ENCODE results near the gene DAPL1.
"Not testable (repeated sequence)": the region's sequence is repeated elsewhere in the genome, so short reads cannot be mapped to it uniquely, and the experiment has no call there.

Gene DAPL1

DNA sequence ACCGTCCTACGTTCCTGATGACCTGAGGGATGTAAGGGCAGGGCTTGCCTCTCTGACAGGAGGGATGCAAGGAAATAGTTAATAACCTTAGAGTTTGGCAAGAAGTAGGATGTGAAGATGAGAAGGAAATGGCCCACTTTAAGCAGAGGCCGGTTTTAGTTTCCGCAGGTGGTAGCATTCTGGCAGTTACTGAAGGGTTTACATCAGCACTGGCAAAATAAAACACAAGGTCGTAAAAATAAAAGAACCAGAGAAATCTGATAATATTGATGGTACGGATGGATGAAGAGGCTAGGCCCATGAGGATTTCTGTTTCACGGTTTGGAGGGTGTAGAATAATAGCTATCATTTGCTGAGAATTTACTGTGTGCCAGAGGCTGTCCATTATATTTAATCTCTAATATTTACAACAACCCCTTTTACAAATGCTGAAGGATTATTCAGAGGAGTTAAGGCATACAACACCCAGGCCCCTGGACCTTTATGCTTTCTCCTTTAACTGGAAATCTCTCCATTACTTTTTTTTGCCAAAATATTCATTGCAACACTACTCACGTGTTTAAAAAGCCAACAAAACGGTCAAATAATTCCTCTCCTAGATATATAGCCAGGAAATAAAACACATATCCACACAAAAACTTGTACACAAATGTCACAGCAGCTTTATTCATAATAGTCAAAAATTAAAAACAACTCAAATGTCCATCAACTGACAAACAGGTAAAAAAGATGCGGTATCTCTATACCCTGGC lies 28.5 kb downstream of the DAPL1 start:
- DNase-seq: no peak

DNA sequence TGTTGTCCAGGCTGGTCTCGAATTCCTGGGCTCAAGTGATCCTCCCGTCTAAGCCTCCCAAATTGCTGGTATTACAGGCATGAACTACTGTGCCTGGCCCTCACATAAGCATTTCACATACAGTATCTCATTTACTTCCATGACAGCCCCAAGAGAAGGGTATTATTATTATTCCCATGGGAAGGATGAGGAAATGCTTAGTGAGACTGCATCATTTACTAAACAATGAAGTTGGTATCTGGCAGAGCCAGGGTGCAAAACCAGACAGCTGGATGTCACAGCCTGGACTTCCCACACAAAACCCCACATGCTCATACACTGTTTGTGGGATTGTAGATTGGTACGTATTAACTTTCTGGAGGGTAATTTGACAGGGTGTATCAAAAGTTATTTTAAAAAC lies 29.9 kb downstream of the DAPL1 start:
- DNase-seq: no peak

DNA sequence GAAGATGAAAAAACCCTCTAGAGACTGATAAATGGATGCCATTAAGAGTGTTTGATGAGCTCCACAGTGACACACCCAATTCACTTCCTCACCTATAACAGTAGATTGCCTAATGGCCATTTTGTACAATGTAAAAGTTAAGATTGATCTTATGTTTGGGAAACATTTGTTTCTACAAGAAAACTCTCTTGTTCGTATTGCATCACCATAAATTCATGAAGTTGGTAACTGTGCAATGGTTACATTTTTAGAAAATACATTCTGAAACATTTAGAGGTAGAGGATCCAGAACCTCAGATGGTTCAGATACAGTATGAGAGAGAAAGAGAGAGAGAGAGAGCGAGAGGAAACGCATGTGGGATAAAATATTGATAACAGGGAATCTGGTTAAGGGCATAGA lies 31.8 kb downstream of the DAPL1 start:
- no peak for DNase-seq

DNA sequence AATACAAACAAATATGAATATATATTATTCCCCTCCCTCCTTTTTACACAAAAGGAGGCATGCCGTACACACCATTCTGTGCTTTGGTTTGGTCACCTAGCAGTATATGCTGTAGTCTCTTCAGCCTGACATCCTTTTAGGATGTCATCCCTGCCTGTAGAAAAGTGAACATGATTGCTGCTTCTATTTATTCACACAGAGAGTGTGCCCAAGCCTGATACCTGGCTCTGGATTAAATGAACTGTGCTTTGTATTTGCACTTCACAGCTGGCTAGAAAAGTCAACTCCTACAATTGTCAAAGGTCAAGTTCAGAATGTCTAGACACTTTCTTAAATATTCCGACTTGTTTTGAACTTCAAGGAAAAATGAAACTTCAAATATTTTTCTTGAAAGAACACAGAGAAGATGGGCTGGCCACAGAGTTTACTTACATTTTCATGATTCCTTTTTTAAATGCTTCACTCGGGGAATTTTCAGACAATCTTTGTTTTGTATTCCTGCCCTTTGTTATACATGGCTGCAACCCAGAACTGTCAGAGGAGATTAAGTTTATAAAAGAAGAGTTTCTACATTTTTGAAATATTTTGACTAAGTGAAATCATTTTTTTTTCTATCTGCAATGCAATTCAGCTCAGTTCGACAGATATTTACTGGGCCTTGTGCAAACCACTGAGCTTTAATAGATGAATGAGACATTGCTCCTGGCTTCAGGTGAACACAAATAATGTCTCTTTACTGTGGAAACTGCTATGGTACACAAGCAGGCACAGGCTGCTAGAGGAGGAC lies 33.5 kb downstream of the DAPL1 start:
- DNase-seq: no peak

DNA sequence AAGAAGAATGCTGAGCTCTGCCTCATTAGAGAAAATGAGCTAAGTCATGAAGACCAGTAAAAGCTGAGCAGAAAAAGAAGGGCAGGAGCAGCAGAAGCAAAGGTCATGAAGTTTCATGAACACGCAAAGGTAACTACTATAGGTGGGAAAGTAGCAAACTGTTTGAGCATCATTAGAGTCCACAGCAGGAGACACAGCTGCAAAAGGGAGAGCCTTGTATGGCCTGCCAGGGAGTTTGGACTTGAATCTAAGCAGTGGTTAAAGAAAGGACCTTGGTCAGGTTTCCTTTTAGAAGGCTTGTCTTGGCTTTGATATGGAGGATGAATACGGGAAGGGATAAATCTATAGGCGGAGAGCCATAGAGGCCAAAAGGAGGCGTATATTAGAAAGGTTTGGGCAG lies 34.0 kb downstream of the DAPL1 start:
- no peak for DNase-seq

DNA sequence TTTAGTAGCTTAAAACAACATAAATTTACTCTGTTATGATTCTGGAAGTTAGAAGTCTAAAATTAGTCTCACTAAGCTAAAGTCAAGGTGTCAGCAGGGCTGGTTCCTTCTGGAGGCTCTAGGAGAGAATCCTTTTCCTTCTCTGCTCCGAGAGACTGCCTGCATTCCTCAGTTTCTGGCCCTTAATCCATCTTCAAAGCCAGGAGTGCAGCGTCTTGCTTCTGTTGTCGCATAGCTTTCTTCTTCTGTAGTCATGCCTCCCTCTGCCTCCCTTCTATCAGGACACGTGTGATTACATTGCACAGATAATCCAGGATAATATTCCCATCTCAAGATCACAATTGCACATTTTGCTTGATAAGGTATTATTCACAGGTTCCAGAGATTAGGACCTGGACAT lies 35.1 kb downstream of the DAPL1 start:
- no peak for DNase-seq

DNA sequence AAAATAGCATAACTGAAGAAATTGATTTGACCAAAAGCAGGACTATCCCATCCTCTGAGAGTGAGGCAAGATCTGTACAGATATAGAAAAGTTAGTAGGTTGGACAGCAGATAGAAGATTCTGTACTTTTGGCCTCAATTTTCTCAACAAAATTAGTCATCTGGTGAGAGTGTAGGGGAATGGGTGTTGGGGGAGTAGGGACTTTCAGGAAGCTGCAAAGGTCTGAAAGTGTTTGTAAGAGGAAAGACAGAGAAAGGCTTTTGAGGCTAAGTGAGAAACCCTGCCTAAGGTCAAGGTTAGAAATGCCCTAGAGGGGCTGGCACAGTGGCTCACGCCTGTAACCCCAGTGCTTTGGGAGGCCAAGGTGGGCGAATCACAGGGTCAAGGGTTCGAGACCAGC lies 40.3 kb downstream of the DAPL1 start:
- no peak for DNase-seq

DNA sequence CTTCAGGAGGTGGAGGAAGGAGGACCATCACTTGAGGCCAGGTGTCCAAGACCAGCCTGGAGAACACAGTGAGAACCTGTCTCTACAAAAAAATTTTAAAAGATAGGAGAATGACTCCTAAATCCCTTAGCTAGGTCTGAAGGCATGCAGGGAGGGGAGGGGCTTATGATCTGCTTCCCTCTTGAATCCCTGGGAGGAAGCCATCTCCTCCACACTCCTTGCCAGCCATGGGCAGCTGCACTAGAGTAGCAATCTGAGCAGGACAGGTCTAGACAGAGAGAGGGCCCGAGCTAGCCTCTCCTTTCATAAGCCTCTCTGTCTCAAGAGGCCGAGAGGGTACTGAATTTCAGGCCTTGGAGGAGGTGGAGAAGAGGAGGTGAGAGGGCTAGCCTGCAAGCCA lies 42.5 kb downstream of the DAPL1 start:
- no peak for DNase-seq

DNA sequence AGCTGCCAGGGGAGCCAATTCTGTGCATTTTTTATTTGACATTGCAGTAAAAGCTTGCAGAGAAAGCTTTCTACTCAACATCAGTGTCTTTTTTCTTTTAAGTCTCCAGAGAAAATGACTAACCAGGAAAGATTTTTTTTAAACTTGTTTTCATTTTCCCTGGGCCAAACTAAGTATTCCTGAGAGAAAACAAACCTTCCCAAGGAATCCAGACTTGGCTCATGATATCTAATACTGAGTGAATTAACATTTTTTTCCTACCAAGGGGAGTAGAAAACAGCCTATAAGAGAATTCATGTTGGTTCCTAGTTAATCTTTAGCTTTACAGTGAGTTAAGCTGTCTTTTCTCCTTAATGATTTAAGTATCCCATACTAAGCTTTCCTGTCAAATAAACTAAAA lies 46.7 kb downstream of the DAPL1 start:
- no peak for DNase-seq

DNA sequence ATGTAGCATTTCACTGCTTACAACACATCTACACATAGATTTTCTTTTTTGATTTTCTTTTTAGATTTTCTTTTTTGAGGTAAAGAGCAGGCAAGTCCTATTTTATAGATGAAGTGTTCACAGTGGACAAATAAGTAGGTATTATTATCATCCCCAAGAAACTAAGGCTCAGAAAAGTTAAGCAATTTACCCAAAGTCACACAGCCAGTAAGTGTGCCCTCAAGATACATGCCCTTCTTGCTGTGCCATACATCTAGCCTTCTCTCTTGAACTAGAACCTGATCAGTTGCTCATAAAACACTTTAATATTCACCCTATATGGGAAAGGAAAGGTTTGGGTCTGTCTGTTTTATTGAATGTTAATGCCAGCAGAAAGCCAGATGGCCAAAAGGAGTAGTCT lies 50.3 kb downstream of the DAPL1 start:
- DNase-seq: no peak

DNA sequence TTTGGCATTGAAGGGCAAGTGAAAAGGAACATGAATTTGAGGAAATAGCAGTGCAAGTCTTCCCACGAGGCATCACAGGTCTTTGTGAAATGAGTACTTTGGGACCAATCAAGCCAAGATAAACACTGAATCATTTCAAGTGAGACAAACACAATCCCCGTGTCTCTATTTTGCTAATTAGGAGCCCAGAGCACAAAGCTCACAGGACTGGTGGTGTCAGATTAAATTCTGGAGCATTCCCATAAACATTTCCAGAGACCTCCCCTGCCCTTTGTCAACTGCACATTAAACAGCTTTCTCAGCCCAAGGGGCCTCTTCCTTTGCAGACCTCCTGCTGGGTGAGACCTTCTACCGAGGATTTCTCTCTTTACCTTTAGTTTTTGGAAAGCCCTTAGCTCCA lies 50.7 kb downstream of the DAPL1 start:
- no peak for DNase-seq

DNA sequence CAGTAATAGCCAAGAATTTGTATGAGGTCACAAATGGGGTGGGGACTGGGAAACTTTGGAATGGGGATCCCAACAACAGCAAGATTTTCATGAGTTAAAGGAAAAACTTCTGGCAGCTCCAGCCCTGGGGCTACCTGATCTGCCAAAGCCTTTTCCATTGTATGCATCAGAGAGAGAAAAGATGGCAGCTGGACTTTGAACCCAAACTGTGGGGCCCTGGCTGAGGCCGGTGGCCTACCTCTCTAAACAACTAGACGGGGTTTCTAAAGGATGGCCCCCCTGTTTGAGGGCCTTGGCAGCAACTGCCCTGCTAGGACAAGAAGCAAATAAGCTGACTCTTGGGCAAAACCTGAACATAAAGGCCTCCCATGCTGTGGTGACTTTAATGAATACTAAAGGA lies 52.4 kb downstream of the DAPL1 start:
- DNase-seq: not testable (repeated sequence)

DNA sequence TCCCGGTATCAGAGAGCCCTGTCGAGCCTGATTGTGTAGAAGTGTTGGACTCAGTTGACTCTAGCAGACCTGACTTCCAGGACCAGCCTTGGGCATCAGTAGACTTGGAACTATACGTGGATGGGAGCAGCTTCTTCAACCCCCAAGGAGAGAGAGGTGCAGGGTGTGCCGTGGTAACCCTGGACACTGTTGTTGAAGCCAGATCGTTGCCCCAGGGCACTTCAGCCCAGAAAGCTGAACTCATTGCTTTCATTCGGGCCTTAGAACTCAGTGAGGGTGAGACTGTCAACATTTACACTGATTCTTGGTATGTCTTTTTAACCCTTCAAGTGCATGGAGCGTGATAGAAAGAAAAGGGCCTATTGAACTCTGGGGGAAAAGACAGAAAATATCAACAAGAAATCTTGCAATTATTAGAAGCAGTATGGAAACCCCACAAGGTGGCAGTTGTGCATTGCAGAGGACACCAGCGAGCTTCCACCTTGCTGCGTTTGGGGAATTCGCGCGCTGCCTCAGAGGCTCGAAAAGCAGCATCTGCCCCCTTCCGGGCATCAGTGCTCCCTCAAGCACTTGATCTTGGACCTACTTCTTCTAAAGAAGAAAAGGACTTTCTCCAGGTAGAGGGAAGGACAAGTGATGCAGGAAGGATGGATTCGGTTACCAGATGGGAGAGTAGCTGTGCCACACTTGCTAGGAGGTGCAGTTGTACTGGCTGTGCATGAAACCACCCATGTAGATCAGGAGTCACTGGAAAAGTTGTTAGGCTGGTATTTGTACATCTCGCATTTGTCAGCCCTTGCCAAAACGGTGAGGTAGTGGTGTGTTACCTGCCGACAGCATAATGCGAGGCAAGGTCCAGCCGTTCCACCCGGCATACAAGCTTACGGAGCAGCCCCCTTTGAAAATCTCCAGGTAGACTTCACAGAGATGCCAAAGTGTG lies 53.2 kb downstream of the DAPL1 start:
- DNase-seq: not testable (repeated sequence)

DNA sequence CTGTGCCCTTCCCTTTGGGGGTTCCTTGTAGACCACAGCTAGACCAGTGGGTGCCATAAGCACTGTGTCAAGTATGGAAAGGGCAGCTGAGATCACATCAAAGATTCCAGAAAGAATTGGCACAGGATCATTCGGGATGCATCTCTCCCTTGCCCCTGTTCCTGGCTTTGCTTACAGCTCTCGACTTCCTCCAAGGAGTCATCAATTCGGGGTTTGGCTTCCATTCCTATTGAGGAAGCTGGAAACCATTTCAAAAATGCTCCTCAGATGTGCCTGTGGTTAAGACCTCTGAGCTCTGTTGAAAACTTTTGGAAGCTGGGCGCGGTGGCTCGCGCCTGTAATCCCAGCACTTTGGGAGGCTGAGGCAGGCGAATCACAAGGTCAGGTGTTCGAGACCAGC lies 65.1 kb downstream of the DAPL1 start:
- DNase-seq: not testable (repeated sequence)

DNA sequence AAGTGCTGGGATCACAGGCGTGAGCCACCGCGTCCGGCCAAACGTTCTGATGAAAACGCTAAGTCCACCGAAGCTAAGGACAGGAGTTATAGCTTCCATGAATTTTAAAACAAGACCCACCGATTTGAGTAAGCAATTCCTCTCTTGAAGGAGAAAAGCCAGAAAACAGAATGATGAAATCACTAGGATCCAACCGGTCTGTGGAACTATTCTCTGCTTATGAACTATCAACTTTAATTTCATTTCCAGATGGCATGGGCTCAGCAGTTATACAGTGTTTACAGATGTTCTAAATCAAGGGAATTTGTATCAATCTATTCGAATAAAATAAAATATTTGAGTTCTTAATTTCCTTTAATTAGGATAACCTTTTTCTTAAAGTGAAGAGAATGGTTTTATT lies 66.5 kb downstream of the DAPL1 start:
- DNase-seq: not testable (repeated sequence)

DNA sequence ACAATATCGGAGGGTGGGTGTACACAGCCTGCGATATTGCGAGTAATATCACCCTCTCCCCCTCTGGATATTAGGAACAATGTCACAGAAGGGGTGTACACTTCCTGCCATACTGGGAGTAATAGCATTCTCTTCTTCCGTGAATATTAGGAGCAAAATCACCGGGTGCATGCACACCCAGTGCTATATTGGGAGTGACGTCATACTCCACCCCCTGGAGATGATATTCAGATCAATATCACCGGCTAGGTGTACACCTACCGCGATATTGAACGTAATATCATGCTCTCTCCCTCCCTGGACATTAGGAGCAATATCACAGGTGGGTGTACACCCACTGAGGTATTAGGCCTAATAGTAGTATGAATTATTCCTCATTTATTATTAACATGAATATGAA lies 70.4 kb downstream of the DAPL1 start:
- not testable (repeated sequence) for DNase-seq

All from CD4-positive, alpha-beta T cell treated with Interferon gamma for 1 hour (primary cell).